ENCODE data around the gene PCYT1A. TPM values are rescaled to one million over a fixed set of nuclear protein-coding genes. Genes with fewer than 3 reads are reported as not detected.
"Not testable (repeated sequence)": the region's sequence is repeated elsewhere in the genome, so short reads cannot be mapped to it uniquely, and the experiment has no call there.

PCYT1A gene
- total RNA-seq, 1 donor from 2014 or later, result 74.4 TPM

- Mint-ChIP-seq H3K27ac (ENCODE audit: unreplicated experiment) (no peak overlapping the region), H3K9me3 (ENCODE audit: low read depth) (no peaks in the 10 kb centered on the region), H3K27me3 (ENCODE audit: low read depth) (no peaks in the 10 kb centered on the region), H3K4me1 (ENCODE audit: low read depth) (peaks cover 3% of the 10 kb centered on the region), H3K4me3 (ENCODE audit: unreplicated experiment) (no peak overlapping the region), H3K36me3 (ENCODE audit: low read depth) (peaks cover 5% of the 10 kb centered on the region)
- DNase-seq (ENCODE audit: low spot score), result no peak
- TF ChIP-seq CTCF (IDR thresholded peaks at IDR 0.05), result no peak
Observed at GRCh38 chr3:196255776-196256175, 31.8 kb downstream of the PCYT1A start.

- no peaks in the 10 kb centered on the region for H3K27me3 Mint-ChIP-seq (ENCODE audit: low read depth)
- no peak overlapping the region for H3K4me3 Mint-ChIP-seq (ENCODE audit: unreplicated experiment)
- TF ChIP-seq CTCF (IDR thresholded peaks at IDR 0.05), result no peak
- no peaks in the 10 kb centered on the region for H3K9me3 Mint-ChIP-seq (ENCODE audit: low read depth)
- DNase-seq (ENCODE audit: low spot score), result no peak
- H3K4me1 Mint-ChIP-seq (ENCODE audit: low read depth), result peaks cover 3% of the 10 kb centered on the region
- H3K27ac Mint-ChIP-seq (ENCODE audit: unreplicated experiment), result no peak overlapping the region
- peaks cover 4% of the 10 kb centered on the region for H3K36me3 Mint-ChIP-seq (ENCODE audit: low read depth)
Observed at GRCh38 chr3:196254376-196255283, 32.9 kb downstream of the PCYT1A start.

GRCh38 chr3:196251918-196252317, 35.6 kb downstream of the PCYT1A start:
- H3K4me1 Mint-ChIP-seq (ENCODE audit: low read depth), result peaks cover 3% of the 10 kb centered on the region

GRCh38 chr3:196246612-196247308, 40.8 kb downstream of the PCYT1A start:
- TF ChIP-seq CTCF (IDR thresholded peaks at IDR 0.05), result no peak
- H3K9me3 Mint-ChIP-seq (ENCODE audit: low read depth), result no peaks in the 10 kb centered on the region
- no peaks in the 10 kb centered on the region for H3K4me1 Mint-ChIP-seq (ENCODE audit: low read depth)
- peaks cover 12% of the 10 kb centered on the region for H3K36me3 Mint-ChIP-seq (ENCODE audit: low read depth)
- no peak overlapping the region for H3K4me3 Mint-ChIP-seq (ENCODE audit: unreplicated experiment)
- no peaks in the 10 kb centered on the region for H3K27me3 Mint-ChIP-seq (ENCODE audit: low read depth)
- no peak for DNase-seq (ENCODE audit: low spot score)
- H3K27ac Mint-ChIP-seq (ENCODE audit: unreplicated experiment), result no peak overlapping the region

More at GRCh38 chr3:196251918-196252317, 35.6 kb downstream of the PCYT1A start:
- Mint-ChIP-seq H3K9me3 (ENCODE audit: low read depth) (no peaks in the 10 kb centered on the region), H3K27me3 (ENCODE audit: low read depth) (no peaks in the 10 kb centered on the region), H3K27ac (ENCODE audit: unreplicated experiment) (no peak overlapping the region), H3K4me3 (ENCODE audit: unreplicated experiment) (no peak overlapping the region), H3K36me3 (ENCODE audit: low read depth) (peaks cover 6% of the 10 kb centered on the region)
- no peak for DNase-seq (ENCODE audit: low spot score)
- no peak for TF ChIP-seq CTCF (IDR thresholded peaks at IDR 0.05)

GRCh38 chr3:196244166-196244565, 43.4 kb downstream of the PCYT1A start:
- H3K36me3 Mint-ChIP-seq (ENCODE audit: low read depth), result peaks cover 20% of the 10 kb centered on the region
- not testable (repeated sequence) for DNase-seq (ENCODE audit: low spot score); H3K27ac Mint-ChIP-seq (ENCODE audit: unreplicated experiment); H3K27me3 Mint-ChIP-seq (ENCODE audit: low read depth); H3K9me3 Mint-ChIP-seq (ENCODE audit: low read depth); H3K4me3 Mint-ChIP-seq (ENCODE audit: unreplicated experiment); H3K4me1 Mint-ChIP-seq (ENCODE audit: low read depth)

Data from chondrocyte (in vitro differentiated cells).